ENCODE results near the gene SIPA1L3.
A peak's percentile ranks its signal among the peaks of the same experiment; 100 is the strongest.
"Not testable (repeated sequence)": the region's sequence is repeated elsewhere in the genome, so short reads cannot be mapped to it uniquely, and the experiment has no call there.

SIPA1L3 gene

DNA sequence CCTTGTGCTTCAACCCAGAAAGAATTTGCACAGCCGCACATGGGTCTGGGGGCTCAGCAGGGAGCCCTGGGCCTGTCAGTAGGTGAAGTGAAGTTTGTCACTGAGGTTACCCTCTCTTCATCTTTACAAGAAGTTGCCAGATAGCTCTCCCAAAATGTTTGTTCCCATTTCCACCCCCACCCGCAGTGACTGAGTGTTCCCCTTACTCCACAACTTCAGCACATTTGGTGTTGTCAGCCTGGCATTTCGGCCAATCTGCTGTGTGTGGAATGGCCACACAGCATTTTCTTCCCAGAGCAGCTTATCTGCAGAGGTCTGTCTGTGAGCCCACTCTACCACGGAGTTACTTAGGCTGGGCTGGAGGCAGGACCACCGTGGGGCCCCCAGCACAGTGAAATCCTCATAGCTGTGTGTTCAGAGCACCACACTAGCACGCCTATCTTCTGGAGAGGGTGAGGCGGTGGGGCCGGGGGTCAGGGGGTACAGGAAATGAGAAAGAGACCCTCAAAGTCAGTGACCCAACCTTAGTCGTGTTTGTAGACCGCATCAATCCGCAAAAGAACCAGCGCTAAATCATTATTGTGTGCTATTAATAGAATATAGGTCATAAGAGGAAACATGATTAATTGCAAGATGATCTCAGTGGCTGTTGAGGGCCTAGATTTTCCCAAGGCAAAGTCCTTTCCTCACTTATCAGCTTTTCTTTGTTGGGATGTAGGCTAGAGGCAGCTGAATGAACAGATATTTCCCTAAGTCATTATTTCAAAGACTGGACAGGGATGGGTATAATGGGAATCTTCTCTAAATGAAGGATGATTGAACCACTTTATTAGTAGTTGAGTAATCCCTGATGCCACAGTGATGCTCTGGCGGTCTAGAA lies 116.0 kb downstream of the SIPA1L3 start:
- no peak for DNase-seq

DNA sequence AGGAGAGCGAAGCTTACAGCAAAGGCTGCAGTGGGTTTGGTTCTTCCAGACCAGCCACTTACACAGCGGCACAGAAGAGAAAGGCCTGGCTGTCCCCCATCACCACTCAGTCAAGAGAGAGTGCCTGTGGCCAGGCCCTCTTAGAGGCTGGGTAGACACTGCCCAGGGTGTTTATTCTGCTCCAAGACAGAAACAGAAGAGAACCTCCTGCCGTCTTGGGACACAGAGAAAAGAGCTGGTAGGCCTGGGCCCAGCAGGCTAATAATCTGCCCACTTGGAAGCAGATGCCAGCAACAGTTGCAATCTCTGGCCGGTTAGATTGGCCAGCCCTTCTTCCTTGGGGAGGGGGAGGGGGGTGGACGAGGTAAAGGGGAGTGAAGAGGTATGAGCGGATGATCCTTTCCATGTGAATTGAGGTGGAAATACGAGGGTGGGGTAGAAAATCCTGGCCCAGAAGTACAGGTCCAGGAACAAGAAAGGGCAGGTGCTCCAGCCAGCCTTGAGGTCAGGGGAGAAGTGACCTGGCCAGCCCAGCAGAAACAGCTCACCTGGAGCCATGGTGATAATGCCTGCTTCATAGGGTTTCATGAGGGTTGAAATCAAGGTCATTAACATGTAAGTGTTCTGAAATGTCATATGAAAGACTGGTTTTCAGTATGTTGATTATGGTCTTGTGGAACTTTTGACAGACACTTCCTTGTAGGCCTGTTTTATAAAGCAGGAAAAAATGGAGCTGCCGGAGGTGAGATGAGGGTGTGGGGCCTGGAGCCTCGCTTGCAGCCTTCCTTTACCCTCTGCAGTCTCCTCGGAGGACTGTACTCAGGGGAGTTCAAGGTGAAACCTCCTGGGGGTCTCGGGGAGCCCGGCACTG lies 116.9 kb downstream of the SIPA1L3 start:
- no peak for DNase-seq

DNA sequence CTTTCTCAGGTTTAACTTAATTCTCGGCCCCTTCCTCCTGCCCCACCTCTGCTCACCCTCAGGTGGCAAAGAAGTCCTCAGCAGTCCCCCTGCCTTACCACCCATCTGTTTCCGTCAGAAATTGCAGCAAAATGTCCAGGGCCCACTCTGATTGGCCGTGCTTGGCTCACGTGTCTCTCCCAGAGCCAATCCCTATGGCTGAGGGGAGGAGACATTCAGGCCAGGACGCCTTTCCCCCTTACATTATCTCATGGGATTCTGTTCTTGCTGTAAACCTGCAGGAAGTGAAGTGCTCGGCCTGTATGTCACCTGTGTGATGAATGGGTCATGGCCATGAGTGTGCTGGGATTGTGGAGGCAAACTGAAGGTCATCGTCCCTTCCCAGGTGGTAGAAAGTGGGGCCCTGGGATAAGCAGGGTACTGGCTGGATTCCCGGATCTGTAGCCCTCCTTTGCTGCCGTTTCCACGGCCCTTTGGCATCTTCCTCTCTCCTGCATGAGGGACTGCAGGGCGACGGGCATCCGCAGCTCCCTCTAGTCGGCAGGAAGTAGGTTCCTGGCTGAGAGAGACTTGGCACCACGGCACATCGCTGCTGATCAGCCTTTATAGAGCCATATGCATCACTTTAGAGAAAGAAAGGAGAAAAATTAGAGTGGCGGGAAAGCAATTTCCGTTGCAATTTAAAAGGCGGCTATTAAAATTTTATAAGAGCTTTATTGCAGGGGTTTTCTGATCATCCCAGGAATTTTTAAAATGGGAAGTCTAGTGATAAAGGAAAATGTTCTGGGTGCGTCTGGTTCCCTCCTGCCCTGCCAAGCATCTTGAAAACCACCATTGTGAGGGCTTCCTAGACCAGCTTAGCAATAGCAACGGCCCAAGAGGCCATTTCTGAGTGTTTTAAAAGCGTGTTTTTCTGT lies 118.2 kb downstream of the SIPA1L3 start:
- no peak for DNase-seq

DNA sequence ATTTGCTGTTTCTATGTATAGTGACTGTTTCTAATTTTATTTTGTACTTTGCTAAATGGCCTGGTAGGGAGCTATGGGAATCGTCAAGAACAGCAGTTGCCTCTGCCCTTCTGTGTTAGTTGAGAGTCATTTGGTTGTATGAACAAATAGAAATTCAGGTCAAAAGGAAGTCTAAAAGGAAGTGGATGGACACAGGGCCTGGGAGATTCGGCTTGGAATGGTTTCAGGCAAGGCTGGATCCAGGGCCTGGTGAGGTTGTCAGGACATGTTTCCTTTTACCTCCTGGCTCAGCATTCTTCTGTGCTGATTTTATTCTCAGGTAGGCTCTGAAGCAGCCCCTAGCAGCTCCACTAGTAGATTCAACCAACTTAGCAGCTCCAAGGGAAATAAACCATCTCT lies 118.9 kb downstream of the SIPA1L3 start:
- DNase-seq = no peak

DNA sequence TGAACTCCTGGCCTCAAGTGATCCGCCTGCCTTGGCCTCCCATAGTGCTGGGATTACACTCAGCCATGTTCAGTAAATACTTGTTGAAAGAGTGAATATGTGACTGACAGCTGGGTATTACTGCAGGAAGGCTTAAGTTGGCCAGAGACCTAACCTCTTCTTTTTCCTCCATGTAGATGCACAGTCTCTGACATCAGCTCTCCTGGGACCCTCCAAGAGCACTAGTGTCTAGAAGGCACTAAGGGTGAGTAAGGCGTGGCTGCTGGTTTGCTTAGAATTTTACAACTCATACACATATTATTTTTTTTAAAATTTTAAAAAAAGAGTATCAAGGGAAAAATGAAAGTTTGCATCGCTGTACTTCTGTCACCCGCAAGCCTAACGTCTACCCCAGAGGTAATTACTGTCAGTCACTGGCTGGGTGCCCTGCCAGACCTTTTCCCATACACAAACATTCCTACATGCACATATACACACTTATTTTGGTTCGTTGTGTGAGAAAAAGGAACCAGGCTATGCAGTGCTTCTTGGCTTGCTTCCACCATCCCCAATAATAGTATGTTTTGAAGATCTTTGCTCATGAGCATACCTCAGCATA lies 122.0 kb downstream of the SIPA1L3 start:
- no peak for DNase-seq

DNA sequence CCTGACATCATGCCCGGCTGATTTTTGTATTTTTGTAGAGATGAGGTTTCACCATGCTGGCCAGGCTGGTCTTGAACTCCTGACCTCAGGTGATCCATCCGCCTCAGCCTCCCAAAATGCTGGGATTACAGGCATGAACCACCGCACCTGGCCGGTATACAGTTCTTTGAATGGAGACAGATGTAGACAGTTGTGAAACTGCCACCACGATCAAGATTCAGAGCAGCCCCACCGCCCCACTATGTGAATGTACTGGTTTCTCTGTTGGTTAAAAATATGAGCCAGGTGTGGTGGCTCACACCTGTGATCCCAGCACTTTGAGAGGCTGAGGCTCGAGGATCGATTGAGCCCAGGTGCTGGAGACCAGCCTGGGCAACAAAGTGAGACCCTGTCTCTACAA lies 123.0 kb downstream of the SIPA1L3 start:
- not testable (repeated sequence) for DNase-seq

DNA sequence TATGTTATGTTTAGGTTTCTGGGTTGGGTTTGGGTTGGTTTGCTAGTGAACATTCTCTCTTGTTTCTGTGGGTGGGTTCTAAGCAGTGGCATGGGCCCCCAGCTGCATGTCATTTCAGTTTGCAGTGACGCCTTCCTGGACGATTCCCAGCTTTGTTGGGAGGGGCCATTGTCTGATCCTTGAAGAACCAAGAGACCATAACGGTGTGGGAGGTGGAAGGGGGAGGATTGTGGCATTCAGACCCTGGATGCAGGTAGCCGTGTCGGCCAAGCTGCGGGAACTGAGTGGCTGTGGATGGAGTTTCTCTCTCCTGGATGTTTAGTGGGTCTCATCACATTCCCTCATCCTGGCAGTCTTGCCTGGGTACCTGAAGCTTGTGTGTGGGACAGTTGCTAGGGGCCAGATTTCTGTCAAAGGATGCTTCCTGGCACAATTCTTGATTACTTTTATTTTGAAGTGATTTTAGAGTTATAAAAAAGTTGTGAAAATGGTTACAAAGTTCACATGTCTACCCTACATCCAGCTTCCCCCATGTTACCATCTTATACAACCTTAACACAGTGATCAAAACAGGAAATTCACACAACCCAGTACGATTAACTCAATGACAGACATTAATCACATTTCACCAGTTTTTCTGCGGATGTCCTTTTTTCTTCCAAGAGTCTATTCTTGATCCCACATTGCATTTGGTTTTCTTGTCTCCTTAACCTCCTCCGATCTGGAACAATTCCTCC lies 123.8 kb downstream of the SIPA1L3 start:
- no peak for DNase-seq

DNA sequence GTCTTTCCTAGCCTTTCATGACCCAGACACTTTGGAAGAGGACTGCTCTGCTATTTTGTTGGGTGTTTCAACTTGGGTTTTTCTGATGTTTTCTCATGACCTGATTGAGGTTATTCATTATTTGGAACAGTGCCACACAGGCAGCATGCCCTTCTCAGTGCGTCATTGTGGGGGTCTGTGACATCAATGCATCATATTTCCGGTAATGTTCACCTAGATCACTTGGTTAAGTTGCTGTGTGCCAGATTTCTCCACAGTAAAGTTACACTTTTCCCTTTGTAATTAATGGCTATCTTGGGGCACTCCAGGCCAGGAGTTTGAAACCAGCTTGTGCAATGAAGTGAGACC lies 124.4 kb downstream of the SIPA1L3 start:
- no peak for DNase-seq

DNA sequence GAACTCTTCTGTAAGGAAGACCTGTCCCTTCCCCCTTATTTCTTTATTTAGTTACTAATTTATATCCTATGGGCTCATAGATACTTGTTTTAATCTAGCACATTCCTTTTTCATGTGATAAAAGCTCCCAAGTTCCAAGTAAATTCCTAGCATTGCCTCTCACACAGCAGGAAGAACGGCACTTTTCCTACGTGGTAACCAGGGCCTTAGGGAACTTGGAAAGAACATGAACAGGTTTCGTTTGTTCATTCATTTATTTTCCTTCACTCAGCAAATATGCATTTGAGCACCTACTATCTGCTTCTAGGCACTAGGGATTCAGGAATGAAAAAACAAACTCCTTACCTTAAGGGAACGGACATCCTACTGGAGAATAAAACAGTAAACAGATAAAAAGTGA lies 125.1 kb downstream of the SIPA1L3 start:
- DNase-seq = no peak

DNA sequence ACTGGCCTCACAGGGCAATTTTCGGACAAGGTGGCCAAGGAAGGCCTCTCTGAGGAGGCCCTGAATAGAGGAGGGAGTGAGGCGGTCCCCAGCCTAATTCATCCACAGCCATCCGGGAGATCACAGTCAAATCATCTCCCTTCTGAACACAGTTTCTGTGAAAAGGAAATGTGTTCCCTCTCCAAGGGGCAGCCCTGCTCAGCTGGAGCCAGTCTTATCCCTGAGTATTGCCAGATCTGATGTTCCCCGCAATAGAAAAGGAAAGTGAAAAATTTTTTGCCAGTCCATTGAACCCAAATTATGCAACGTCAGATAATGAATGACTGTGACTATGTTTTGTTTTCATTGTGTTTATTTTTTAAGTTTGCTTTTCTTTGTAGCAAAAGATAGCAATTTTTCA lies 125.9 kb downstream of the SIPA1L3 start:
- DNase-seq = no peak

DNA sequence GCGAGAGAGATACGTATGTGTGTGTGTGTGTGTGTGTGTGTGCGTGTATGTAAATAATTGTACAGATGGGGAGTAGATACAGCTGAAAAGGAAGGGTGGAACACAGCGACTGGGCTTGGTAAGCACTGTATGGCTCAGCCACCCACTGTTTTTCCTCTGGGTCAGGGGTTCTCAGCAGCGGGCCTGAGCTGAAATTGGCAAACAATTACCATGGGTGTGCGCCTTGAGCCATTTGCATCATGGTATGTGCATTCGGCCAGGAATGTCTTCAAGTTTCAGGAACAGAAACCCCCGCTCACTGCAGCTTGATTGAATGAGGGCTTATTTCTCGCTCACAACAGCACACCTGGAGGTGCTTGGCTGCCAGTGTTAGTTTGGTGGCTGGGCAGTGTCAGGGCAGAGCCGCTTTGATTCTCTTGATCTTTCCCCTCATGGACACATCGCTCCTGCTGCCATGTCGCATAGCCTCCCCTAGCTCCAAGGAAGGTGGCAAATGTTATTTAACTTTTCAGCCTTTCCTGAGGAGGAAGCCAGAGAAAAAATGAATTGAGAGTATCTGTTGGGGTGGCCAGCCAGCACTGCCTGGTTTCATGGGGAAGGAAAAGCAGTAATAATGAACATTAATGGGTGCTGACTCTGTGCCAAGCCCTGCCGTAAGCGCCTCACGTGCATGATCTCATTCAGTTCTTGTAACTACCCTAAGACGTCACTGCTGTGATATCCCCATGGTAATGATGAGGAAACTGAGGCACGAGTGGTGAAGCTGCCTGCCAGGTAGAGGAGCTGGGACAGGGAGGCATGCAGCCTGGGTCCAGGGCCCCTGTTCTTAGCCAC lies 126.9 kb downstream of the SIPA1L3 start:
- no peak for DNase-seq

DNA sequence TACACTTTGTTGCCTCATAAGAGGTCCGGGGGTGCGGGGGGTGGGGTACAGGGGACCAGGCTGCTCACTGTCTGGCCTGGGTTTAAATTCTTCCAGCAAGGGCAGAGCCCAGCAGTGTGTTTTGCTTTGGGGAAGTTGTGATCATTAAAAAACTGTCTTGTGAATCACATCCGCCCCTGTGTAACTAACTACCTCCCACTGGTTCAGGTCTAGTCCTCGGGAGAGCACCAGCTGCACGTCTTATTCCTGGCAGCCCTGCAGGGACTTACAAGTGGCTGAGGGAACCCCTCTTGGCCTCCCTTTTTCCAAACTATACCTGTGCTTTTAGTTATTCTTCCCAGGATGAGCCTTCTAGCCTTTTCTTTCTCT lies 127.5 kb downstream of the SIPA1L3 start:
- DNase-seq = no peak

DNA sequence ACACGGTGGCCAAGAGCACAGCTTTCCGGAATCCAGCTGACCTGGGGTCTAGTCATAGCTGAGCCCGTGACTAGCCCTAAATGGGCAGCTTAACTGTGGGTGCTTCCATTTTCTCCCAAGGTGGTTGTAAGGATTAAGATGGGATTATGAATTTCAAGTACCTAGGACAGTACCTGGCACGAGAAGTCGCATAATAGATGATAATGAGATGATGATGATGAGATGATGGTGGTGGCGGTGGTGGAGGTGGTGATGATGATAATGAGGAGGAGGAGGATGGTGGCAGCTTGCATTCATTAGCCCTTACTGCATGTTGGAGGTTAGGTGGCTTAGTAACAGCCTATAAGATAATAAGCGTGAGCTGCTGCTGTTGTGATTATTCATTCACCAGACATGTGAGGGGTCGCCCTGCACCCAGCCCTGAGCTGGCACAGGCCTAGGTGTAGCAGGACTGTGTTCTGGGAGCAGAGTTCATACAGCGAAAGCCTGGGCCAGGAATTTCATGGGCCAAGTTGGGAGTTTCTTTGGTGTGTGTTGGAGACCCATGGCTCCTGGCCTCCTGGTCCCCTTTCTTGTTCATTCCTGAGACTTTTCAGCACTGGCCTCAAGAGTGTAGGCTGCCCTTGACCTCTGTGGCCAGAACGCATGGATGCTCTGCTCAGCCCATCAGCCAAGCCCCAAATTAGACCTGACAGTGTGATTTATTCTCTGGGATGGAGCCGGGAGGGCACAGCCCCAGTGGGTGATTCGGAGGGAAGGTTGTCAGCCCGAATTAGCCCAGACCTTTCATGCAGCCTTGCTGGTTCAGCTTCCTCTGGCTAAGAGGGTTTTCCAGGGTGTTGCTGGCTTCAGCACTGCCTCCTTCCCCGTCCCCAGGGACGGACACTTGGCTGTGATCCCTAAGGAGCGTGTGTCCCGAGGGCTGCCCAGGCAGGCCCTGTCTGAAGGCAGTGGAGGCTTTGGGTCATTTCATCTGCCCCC lies 128.8 kb downstream of the SIPA1L3 start:
- DNase-seq = peak; percentile 65

DNA sequence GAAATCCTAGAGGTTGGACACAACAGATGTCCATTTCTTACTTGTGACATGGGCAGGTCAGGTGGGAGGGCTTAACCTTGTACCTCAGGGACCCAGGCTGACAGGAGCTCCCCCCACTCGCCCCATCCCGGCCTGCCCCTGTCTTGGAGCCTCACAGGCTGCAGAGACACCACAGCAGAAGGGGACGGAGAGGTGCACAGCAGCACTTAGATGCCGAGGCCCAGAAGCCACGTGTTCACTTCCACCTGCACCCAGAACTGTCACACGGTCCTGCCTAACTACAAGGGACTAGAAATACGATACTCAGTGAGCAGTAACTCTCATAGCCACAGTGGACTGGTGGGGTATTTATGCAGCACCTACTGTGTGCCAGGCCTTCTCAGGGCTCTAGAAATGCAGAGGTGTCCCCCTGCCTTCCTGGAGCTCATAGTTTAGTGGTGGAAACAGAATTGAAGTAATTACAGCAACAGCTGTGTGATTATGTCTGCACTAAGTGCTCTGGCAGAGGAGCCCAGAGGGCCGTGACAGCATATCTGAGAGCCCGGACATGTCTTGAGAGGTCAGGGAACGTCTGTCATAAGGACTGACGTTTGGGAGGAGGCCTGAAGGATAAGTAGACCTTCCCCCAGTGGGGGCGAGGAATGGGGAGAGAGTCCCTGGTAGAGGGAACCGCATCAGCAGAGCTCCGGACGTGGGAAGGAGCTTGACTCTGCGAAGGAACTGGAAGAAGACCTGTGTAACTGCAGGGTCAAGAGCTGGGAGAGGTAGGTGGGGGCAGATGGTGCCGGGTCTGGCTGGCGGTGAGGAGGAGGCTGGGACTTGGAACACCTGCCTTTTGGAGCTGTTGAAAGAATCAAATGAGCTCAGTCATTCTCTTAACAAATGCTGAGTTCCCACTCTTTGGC lies 130.0 kb downstream of the SIPA1L3 start:
- no peak for DNase-seq

DNA sequence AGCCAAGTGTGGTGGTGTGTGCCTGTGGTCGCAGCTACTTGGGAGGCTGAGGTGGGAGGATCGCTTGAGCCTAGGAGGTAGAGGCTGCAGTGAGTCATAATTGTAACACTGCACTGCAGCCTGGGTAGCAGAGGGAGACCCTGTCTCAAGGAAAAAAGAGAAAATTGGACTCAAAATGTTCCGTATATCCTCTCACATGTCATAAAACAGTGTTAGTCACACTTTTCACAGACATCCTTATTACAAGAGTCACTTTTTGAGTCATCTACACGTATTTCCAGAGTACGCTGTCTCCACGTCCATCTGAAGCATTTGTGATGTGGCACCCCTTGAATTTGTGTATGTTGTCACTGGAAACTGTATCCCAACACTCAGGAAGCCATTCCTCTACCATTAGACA lies 133.0 kb downstream of the SIPA1L3 start:
- peak; percentile 46 for DNase-seq

DNA sequence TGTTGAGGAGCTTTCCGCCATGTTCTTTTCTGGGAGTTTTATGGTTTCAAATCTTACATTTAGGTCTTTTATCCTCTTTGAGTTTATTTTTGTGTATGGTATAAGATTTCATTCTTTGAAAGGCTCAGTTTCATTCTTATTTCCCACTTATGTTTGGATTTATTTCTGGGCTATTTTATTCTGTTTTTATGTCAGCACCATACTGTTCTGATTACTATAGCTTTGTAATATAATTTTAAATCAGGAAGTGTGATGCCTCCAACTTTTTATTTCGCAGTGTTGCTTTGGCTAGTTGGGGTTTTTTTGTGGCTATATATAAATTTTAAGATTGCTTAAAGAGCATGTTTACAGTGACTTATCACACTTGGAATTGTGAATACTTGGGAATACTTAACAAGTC lies 135.1 kb downstream of the SIPA1L3 start:
- no peak for DNase-seq

DNA sequence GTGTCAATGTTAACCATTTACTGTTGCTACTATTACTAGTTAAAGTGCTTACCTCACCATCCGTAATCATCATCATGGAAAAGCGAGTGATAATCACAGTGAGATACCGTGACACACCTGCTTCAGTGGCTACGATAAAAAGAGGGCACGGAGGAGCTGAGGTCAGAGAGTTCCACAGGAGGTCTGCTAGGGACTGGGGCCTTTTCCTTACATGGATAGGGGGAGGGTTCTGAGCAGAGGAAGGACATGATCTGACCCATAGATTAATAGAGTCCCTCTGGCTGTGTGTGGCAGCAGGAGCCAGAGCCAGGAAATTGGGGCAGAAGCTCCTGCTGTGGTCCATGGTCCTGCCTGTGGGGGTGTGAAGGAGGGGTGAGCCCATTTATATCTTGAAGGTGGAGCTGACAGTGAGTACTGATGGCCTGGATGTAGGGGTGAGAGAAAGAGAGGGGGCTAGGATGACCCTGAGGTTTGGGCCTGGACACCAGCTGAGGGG lies 136.7 kb downstream of the SIPA1L3 start:
- no peak for DNase-seq

All from NCI-H226 (cell line).